ENCODE results near the gene GSPT1.
A peak's percentile ranks its signal among the peaks of the same experiment; 100 is the strongest.
"Not testable (repeated sequence)": the region's sequence is repeated elsewhere in the genome, so short reads cannot be mapped to it uniquely, and the experiment has no call there.

Gene GSPT1

DNA sequence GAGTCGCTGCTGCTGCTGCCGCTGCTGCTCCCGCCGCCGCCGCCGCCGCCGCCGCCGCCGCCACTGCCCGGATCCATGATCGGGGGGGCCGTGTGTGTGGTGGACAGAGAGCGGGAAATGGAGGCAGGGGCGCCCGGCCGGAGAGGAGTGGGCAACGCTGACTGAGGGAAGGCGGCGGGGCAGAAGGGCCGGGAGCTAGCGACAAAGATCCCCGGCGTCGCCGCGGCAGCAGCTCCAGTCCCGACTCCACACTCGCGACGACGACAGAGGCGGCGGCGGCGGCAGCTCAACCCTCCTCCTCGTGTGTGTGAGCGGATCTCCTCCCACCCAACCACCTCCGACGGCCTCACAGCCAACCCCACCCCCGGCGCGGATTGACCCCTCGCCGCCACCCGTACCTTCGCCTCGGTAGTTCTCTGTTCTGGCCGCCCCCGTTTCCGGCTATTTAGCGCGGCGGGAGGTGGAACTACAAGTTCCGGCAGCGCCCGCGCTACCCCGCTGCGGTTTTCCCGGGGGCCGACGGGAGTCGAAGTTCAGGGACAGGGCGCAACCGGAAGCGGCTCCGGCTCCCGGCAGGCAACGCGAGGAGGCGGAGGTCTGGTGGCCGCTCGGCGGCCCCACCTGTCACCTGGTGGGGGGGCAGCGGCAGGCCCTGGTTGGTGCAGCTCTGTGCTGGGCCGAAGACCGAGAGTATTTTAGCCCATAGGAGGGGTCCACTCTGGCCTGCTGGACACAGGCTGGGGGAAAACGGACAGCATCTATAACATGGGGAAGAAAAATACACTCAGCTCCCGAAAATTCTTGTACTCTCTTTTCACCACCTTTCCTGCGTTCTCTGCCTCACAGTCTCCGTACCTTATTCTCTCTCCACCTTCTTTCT, at the start of gene GSPT1:
TSS of gene GSPT1 (minus strand) at position 313 of the 880 bp plus-strand sequence. CDS start at position 77, 236 bp downstream.
- peak; percentile 99 for DNase-seq
- in situ Hi-C loops (cut with HindIII; ENCODE audit: low pct_ligation_motif_present, low pct_unique_long_range_greater_than_20kb, low sequenced_read_pairs) = no loop called here

DNA sequence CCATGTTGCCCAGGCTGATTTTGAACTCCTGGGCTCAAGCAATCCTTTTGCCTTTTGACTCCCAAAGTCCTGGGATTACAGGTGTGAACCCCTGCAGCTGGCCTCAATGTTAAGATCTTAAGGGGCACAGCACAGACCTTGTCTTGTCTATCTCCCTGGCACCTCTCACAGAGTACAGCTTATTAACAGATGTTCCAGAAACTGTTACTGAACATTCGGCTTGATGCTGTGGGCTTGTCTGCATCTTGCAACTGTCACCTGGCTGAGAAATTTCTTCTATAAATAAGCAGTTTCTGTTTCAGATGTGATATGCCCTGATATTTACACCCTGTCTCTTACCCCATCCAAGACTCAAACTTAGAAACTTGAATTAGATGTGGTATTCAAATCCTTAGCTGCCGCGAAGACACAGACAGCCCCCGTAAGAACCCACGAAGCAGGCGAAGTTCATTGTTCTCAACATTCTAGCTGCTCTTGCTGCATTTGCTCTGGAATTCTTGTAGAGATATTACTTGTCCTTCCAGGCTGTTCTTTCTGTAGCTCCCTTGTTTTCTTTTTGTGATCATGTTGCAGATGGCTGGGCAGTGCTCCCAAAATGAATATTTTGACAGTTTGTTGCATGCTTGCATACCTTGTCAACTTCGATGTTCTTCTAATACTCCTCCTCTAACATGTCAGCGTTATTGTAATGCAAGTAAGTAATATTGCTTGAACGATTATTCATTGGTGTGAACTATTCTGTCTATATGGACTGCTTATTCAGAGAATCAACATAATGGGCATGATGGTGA, 49.2 kb upstream of the GSPT1 start, which contains the start of gene TNFRSF17:
TSS of gene TNFRSF17 (plus strand) at position 450 of the 791 bp plus-strand sequence. CDS start at position 565, 115 bp downstream.
- in situ Hi-C loops (cut with HindIII; ENCODE audit: low pct_ligation_motif_present, low pct_unique_long_range_greater_than_20kb, low sequenced_read_pairs) = no loop called here
- no peak for DNase-seq

DNA sequence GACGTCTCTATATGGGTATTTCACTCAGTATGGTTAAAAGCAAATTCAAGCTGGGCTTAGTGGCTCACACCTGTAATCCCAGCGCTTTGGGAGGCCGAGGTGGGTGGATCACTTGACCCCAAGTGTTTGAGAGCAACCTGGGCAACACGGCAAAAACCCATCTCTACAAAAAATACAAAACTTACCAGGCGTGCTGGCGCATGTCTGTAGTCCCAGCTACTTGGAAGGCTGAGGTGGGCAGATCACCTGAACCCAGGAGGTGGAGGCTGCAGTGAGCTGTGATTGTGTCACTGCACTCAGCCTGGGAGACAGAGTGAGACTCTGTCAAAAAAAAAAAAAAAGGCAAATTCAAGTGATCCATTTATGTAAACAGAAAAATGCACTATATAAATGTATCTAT, 48.0 kb upstream of the GSPT1 start:
- no peak for DNase-seq
- in situ Hi-C loops (cut with HindIII; ENCODE audit: low pct_ligation_motif_present, low pct_unique_long_range_greater_than_20kb, low sequenced_read_pairs) = no loop called here

DNA sequence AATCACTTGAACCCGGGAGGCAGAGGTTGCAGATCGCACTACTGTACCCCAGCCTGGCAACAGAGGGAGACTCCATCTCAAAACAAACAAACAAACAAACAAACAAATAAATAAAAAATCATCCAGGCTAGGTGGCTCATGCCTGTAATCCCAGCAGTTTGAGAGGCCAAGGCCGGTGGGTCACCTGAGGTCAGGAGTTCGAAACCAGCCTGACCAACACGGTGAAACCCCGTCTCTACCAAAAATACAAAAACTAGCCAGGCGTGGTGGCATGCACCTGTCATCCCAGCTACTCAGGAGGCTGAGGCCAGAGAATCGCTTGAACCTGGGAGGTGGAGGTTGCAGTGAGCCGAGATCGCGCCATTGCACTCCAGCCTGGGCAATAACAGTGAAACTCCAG, 47.2 kb upstream of the GSPT1 start:
- in situ Hi-C loops (cut with HindIII; ENCODE audit: low pct_ligation_motif_present, low pct_unique_long_range_greater_than_20kb, low sequenced_read_pairs); DNase-seq: not testable (repeated sequence)

DNA sequence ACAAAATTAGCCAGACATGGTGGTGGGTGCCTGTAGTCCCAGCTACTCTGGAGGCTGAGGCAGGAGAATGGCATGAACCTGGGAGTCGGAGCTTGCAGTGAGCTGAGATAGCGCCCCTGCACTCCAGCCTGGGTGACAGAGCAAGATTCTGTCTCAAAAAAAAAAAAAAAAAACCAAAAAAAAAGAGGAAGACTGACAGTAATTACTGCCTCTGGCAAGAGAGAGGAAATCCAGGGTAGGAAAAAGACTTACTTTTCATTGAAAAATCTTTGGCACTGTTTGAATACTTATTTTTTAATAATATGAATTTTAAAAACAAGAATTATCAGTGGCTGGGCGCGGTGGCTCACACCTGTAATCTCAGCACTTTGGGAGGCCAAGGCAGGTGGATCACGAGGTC, 46.7 kb upstream of the GSPT1 start:
- DNase-seq; in situ Hi-C loops (cut with HindIII; ENCODE audit: low pct_ligation_motif_present, low pct_unique_long_range_greater_than_20kb, low sequenced_read_pairs): not testable (repeated sequence)

DNA sequence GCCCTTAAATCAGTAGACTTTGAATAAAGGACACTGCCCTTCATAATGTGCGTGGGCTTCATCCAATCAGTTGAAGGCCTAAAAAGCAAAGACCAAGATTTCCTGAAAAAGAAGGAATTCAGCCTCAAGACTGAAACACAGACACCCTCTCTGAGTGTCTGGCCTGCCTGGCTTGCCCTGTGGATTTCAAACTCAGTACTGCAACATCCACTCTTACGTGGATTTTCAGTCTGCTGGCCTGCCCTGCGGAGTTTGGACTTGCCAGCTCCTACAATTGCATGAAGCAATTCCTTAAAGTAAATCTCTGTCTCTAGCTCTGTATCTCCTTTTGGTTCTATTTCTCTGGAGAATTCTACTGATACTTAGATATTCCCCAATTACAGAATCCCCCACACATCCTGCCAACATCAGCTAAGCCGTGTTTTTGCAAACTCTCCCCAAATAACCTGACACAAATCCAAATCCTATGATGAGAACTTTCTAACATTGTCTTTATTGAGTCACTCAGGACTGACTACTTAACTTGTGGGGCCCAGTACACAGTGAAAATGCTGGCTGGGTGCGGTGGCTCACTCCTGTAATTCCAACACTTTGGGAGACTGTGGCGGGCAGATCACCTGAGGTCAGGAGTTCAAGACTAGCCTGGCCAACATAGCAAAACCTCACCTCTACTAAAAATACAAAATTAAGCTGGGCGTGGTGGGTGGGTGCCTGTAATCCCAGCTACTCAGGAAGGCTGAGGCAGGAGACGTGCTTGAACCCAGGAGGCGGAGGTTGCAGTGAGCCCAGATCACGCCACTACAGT, 42.0 kb upstream of the GSPT1 start:
- in situ Hi-C loops (cut with HindIII; ENCODE audit: low pct_ligation_motif_present, low pct_unique_long_range_greater_than_20kb, low sequenced_read_pairs) = no loop called here

DNA sequence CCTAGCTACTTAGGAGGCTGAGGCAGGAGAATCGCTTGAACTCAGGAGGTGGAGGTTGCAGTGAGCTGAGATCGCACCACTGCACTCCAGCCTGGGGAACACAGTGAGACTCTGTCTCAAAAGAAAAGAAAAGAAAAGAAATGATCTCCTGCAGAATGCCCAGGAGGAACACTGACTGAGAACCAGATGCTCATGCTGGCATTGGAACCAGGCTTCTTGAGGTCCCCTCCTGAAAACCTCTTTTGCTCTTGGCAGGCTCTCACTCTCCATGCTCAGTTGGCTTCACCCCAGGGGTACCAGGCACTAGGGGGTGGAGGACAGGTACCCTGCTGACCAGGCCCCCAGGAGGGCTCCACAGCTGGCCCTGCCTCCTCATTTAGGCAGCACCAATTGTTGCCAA, 40.8 kb upstream of the GSPT1 start:
- no peak for DNase-seq
- in situ Hi-C loops (cut with HindIII; ENCODE audit: low pct_ligation_motif_present, low pct_unique_long_range_greater_than_20kb, low sequenced_read_pairs) = no loop called here

More for the DNA sequence above, 42.0 kb upstream of the GSPT1 start:
- DNase-seq = no peak

DNA sequence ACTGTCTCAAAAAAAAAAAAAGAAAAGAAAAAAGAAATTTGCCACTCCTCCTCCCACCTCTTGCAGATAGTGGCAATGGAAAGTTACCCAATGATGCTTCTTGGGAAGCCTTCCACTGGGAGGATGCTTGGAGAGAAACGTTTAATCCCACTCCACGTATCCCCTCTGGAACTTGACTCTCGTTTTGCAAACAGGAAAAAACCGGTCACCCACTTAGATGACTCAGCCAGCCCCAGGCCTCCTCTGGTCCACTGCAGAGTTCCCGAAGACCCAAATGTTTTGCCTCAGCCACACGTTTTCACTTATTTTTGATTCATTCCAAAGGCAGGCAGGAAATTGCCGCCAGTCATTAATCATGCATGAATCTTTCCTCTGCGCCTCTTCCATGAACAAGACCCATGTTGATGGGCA, 40.0 kb upstream of the GSPT1 start:
- peak; percentile 44 for DNase-seq
- in situ Hi-C loops (cut with HindIII; ENCODE audit: low pct_ligation_motif_present, low pct_unique_long_range_greater_than_20kb, low sequenced_read_pairs) = no loop called here

DNA sequence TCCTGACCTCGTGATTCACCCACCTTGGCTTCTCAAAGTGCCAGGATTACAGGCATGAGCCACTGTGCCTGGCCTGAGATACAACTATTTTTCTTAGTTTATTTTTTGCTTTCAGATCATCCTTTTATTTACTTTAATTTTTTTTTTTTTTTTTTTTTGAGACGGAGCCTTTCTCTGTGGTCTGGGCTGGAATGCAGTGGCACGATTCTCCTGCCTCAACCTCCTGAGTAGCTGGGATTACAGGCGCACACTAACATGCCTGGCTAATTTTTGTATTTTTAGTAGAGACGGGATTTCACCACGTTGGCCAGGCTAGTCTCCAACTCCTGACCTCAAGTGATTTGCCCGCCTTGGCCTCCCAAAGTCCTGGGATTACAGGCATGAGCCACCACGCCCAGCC, 37.8 kb upstream of the GSPT1 start:
- in situ Hi-C loops (cut with HindIII; ENCODE audit: low pct_ligation_motif_present, low pct_unique_long_range_greater_than_20kb, low sequenced_read_pairs); DNase-seq: not testable (repeated sequence)

DNA sequence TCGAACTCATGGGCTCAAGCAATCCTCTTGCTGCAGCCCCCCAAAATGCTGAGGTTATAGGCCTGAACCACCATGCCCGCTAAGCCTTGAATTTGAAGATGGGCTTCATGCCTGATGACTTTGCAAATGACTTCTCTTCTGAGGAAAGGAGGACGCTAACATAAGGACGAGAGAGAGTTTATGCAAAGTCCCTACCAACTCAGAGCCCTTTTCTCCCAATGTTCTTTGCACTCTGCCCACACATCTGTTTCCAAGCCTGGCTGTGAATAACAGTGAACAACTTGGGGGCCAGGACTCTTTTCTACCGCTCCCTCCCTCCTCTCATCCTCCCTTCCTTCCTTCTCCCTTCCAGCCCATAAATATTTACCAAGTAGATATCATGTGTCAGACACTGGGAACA, 34.6 kb upstream of the GSPT1 start:
- DNase-seq = no peak
- in situ Hi-C loops (cut with HindIII; ENCODE audit: low pct_ligation_motif_present, low pct_unique_long_range_greater_than_20kb, low sequenced_read_pairs) = no loop called here

DNA sequence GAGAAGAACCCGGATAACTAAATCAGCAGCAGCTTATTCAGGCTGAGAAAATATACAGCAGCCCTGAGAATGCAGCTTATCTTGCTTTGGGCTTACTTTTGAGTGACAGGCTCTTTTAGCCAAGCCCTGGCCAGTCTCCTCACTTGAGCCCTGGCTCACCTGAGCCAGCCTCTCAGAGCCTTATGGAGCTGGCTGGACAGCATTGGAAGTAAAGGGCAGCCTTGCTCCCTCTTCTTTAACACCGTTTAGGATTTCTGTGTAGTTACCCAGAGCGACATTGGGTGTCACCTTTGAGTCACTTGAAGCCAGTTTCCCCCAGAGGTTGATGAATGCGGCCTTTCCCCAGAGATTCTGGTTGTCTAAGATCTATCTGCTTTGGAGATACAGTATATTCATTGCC, 33.8 kb upstream of the GSPT1 start:
- in situ Hi-C loops (cut with HindIII; ENCODE audit: low pct_ligation_motif_present, low pct_unique_long_range_greater_than_20kb, low sequenced_read_pairs) = no loop called here
- peak; percentile 61 for DNase-seq

DNA sequence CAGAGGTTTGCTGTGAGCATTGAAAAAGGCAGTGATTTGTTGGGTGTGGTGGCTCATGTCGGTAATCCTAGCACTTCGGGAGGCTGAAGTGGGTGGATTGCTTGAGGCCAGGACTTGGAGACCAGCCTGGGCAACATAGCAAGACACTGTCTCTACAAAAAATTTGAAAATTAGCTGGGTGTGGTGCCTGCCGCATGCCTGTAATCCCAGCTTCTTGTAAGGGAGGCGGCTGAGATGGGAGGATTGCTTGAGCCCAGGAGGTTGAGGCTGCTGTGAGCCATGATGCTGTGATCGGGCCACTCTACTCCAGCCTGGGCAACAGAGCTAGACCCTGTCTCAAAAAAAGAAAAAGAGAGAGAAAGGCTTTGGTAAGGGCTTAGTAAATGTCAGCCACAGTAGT, 33.1 kb upstream of the GSPT1 start:
- in situ Hi-C loops (cut with HindIII; ENCODE audit: low pct_ligation_motif_present, low pct_unique_long_range_greater_than_20kb, low sequenced_read_pairs) = no loop called here
- no peak for DNase-seq

DNA sequence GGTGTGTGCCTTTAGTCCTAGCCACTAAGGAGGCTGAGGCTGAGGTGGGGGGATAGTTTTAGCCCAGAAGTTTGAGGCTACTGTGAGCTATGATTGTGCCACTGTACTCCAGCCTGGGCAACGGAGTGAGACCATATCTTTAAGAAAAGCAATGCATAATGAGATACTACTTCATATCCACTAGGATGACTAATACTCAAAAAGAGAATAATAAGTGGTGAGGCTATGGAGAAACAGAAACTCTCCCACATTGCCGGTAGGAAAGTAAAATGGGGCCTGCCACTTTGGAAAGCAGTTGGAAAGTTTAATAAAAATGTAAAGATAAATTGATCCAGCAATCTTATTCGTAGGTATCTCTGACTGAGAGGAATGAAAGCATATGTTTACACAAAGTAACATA, 30.7 kb upstream of the GSPT1 start:
- in situ Hi-C loops (cut with HindIII; ENCODE audit: low pct_ligation_motif_present, low pct_unique_long_range_greater_than_20kb, low sequenced_read_pairs) = no loop called here
- no peak for DNase-seq

DNA sequence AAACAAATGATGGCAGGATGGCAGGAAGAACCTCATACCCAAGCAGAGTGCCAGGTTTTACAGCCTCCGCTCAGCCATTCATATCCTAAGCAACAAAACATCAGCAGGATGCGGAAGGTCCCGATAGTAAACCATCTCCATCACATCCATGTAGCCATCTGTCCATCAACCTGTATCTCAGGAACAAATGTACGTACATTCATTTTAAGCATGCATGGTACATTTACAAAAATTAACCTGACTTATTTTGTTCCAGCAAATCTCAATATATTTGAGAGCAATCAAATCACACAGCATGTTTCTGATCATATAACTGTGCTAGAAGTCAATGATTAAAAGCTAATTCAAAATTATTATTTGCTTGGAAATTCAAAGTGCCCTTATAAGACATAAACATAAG, 26.2 kb upstream of the GSPT1 start, which contains the start of gene NPIPB2:
TSS of gene NPIPB2 (minus strand) at position 101 of the 400 bp plus-strand sequence. CDS start at position 101, 0 bp downstream.
- DNase-seq; in situ Hi-C loops (cut with HindIII; ENCODE audit: low pct_ligation_motif_present, low pct_unique_long_range_greater_than_20kb, low sequenced_read_pairs): not testable (repeated sequence)

DNA sequence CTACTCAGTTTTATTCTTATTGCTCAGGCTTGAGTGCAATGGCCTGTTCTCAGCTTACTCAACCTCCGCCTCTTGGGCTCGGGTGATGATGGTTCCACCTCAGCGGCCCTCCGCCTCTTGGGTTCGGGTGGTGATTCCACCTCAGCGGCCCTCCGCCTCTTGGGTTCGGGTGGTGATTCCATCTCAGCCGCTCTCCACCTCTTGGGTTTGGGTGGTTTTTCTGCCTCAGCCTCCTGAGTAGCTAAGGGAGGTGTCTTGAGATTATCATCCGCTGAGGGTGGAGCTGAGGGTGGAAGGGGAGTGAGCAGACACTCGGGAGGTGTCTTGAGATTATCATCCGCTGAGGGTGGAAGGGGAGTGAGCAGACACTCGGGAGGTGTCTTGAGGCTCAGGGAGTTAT, 11.6 kb upstream of the GSPT1 start:
- in situ Hi-C loops (cut with HindIII; ENCODE audit: low pct_ligation_motif_present, low pct_unique_long_range_greater_than_20kb, low sequenced_read_pairs); DNase-seq: not testable (repeated sequence)

DNA sequence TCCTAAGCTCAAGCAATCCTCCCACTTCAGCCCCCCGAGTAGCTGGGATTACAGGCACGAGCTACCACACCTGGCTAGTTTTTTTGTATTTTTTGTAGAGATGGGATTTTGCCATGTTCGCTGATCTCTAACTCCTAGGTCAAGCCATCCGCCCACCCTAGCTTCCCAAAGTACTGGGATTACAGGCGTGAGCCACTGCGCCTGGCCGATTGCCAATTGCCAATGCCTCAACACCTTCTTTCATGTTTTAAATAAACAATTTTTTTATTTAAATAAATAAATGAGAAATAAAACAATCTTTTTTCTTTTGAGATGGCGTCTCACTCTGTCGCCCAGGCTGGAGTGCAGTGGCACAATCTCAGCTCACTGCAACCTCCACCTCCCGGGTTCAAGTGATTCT, 8.3 kb upstream of the GSPT1 start:
- DNase-seq; in situ Hi-C loops (cut with HindIII; ENCODE audit: low pct_ligation_motif_present, low pct_unique_long_range_greater_than_20kb, low sequenced_read_pairs): not testable (repeated sequence)

DNA sequence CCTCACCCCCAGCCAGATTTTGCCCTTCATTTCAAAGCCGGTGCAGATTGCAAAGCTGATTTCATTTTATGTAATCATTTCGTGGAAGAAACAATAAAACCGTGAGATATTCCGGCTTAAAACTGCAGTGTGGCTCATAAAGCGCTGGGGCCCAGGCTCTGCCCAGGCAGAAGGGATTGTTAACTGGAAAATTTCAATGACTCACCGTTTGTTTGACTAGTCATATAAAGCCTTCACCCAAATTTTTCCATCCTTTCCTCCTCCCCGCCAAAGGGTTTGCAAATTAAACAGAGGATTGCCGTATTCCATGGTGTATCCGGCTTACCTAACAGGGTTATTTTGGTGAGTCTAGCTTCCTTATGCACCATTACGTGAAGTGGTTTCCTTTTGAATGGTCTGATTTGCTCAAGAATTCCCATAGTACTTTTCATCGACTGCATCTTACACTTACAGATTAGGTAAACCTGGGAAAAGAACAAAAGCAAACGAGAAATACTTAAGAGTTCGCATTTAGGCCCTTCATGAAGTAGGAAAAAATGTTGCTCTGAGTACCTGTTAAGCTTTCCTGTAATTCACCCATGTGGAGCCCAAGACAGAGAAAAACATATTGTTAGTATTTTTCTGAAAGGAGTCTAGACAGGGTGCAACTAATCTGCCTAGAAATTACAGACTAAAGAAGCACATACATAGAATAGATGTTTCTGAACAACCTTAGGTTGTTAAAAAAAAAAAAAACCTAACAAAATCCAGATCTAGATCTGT, 949 bp upstream of the GSPT1 start:
- in situ Hi-C loops (cut with HindIII; ENCODE audit: low pct_ligation_motif_present, low pct_unique_long_range_greater_than_20kb, low sequenced_read_pairs) = no loop called here
- peak; percentile 84 for DNase-seq

DNA sequence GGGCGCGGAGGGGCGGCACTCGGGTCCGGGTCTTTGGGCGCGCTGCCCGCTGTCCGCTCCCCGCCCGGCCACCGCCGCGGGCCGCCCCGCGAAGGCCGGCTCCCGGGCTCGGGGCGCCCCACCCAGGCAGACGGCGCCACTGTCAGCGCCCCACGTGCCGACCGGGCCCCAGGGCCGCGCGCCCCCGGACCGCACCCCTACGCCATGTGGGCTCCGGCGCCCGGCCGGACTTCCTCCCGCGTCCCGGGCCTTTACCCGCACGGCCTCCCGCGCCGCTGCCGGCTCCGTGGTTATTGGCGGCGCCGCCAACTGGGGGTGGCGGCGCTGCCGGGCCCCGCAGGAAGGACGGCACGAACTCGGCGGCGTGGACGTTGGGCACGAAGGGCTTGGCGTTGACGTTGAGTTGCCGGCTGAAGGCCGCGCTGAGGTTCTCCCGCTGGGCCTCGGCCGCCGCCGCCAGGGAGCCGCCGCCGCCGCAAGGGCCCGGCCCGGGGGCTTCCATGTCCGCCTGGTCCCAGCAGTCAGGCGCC, 577 bp downstream of the GSPT1 start:
- in situ Hi-C loops (cut with HindIII; ENCODE audit: low pct_ligation_motif_present, low pct_unique_long_range_greater_than_20kb, low sequenced_read_pairs) = no loop called here
- DNase-seq = peak; percentile 41

Data from ACHN (cell line).